H7 (cell line): ENCODE data around the gene PUS1. TPM values are rescaled to one million over a fixed set of nuclear protein-coding genes. Genes with fewer than 3 reads are reported as not detected.

Experiments used
- DNase-seq: peaks from one replicate; pipeline ENCODE4 v3.0.0; 2012
- H3K27me3 ChIP-seq: 2 replicates; pipeline ENCODE4 v1.6.0; 2011; ENCODE audit warnings: mild to moderate bottlenecking, low read length; ENCODE audit not compliant: control insufficient read depth, insufficient read depth
- H3K36me3 ChIP-seq: replicated peaks from 2 replicates; pipeline ENCODE4 v1.5.1; 2011; ENCODE audit warnings: low read length; ENCODE audit not compliant: control insufficient read depth, insufficient read depth
- H3K4me3 ChIP-seq: 2 replicates; pipeline ENCODE4 v1.5.1; 2011; ENCODE audit warnings: low read depth, mild to moderate bottlenecking, control low read depth, low read length, moderate library complexity; ENCODE audit not compliant: insufficient read depth
- total RNA-seq: library from RNA; depleted of rRNA; stranded (reverse); fragments of >200 nt; shearing (Covaris generic); gene quantifications from 2 replicates; pipeline ENCODE4 v1.2.3, GENCODE V29; 2014; rRNA removed

PUS1 gene
- total RNA-seq, 1 experiment from 2014 or later, result 31.1 TPM

DNA sequence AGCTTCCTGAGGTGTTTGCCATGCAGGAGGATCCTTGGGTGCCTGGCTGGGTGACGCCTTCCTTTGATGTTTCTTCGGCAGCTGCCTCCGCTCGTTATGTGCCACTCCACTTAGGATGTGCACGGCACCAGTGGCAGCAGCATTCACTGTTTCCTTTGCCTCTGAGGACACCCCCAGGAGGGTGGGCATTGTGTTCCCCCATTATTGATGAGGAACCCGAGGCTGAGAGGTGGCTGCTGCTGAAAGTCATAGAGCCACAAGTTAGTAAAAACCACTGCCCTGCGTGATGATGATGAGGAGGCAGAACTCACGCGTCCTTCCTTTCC, 61.9 kb downstream of the PUS1 start:
- H3K4me3 ChIP-seq, result no peak overlapping the region
- no peaks in the 10 kb centered on the region for H3K27me3 ChIP-seq
- H3K36me3 ChIP-seq, result peaks cover 40% of the 10 kb centered on the region
- no peak for DNase-seq

DNA sequence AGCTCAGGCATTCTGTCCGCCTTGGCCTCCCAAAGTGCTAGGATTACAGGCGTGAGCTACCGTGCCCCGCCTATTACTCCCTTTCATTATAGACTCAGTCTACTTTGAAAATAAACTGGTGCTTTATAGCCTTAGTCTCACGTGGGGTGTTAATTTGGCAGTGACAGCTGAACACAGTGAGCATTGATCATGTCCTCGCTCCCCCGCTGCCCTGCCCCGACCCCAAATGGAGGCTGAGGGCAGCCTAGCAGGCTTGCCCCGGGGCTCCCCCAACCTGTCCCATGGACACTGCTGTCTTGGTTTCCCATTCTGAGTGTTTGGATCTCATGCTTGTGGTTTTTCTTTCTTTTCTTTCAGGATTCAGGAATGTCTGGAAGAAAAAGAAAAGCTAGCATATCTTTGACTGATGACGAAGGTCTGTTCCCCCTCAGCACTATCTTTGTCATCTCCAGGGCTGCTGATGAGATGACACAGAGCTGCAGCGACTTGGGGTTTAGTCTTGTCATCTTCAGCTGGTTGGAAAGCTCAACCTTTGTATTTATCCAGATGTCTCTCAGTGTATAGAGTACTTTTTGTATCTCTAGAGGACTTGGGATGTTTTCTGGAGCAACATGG, 62.8 kb downstream of the PUS1 start:
- Histone ChIP-seq H3K27me3 (no peaks in the 10 kb centered on the region), H3K36me3 (peaks cover 37% of the 10 kb centered on the region), H3K4me3 (no peak overlapping the region)
- no peak for DNase-seq

DNA sequence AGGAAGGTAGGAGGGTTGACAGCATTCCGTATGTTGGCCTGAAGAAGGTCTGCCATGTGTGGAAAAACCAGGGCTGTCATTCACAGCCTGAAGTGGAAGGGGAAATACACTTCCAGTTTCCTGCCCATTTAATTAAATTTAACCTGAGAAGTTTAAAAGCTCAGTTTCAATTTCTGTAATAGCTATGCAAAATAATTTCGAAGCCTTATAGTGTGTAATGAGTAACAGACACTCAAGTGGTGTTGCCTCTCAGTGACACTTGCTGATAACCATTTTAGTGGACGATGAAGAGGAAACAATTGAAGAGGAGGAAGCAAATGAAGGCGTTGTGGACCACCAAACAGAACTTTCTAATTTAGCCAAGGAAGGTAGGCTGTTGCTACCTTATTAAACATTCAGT, 65.5 kb downstream of the PUS1 start:
- no peak for DNase-seq
- Histone ChIP-seq H3K36me3 (peaks cover 32% of the 10 kb centered on the region), H3K4me3 (no peak overlapping the region), H3K27me3 (no peaks in the 10 kb centered on the region)

Other genes starting within 250 kb of the PUS1 start
- gene SFSWAP, start 218.2 kb upstream of the PUS1 start, total RNA-seq, result 33.4 and 43.2 TPM in 2 replicates
- gene MMP17, start 100.9 kb upstream of the PUS1 start, total RNA-seq, result 36.1 and 75.7 TPM in 2 replicates
- 15.7 and 18.8 TPM in 2 replicates for gene ULK1, start 34.7 kb upstream of the PUS1 start, total RNA-seq
- 7.4 and 9.9 TPM in 2 replicates for gene EP400, start 20.7 kb downstream of the PUS1 start, total RNA-seq
- gene DDX51, start 215.0 kb downstream of the PUS1 start, total RNA-seq, result 16.1 and 22.6 TPM in 2 replicates
- 26.0 and 29.1 TPM in 2 replicates for gene NOC4L, start 215.2 kb downstream of the PUS1 start, total RNA-seq